HG02840 (cell line): ENCODE data around the gene MAP2.

Source experiments
- ATAC-seq: cut with Tn5 transposase; IDR thresholded peaks from one replicate; pipeline ENCODE4 v1.9.1; 2021; ENCODE audit warnings: mild to moderate bottlenecking, moderate library complexity, moderate number of reproducible peaks; ENCODE audit not compliant: unreplicated experiment, low FRiP score

MAP2 gene

GRCh38 chr2:209423562-209424198 is at the start of gene MAP2:
MAP2 (plus strand) TSS chr2:209424047; CDS start chr2:209653171, 229,124 bp downstream.
- peak; percentile 94 for ATAC-seq

GRCh38 chr2:209376686-209377085 is 47.2 kb upstream of the MAP2 start:
- ATAC-seq, result no peak

GRCh38 chr2:209380293-209380692 is 43.6 kb upstream of the MAP2 start:
- ATAC-seq, result peak; percentile 98

- no peak for ATAC-seq
Measured at GRCh38 chr2:209381091-209381490, 42.8 kb upstream of the MAP2 start.

- ATAC-seq, result no peak
Measured at GRCh38 chr2:209382775-209383174, 41.1 kb upstream of the MAP2 start.

GRCh38 chr2:209383212-209383611 is 40.6 kb upstream of the MAP2 start:
- ATAC-seq, result no peak

GRCh38 chr2:209387389-209387788 is 36.5 kb upstream of the MAP2 start:
- ATAC-seq, result no peak

GRCh38 chr2:209388446-209389037 is 35.3 kb upstream of the MAP2 start:
- no peak for ATAC-seq

GRCh38 chr2:209389171-209389618 is 34.7 kb upstream of the MAP2 start:
- ATAC-seq, result no peak

GRCh38 chr2:209390839-209391238 is 33.0 kb upstream of the MAP2 start:
- ATAC-seq, result no peak

- ATAC-seq, result no peak
Measured at GRCh38 chr2:209391776-209392401, 32.0 kb upstream of the MAP2 start.

GRCh38 chr2:209395229-209395628 is 28.6 kb upstream of the MAP2 start:
- ATAC-seq, result no peak

GRCh38 chr2:209395652-209396051 is 28.2 kb upstream of the MAP2 start:
- ATAC-seq, result no peak

- no peak for ATAC-seq
Measured at GRCh38 chr2:209398463-209398862, 25.4 kb upstream of the MAP2 start.

GRCh38 chr2:209401788-209402187 is 22.1 kb upstream of the MAP2 start:
- ATAC-seq, result no peak

GRCh38 chr2:209411296-209411695 is 12.6 kb upstream of the MAP2 start:
- ATAC-seq, result no peak

- ATAC-seq, result no peak
Measured at GRCh38 chr2:209411718-209412117, 12.1 kb upstream of the MAP2 start.

- ATAC-seq, result no peak
Measured at GRCh38 chr2:209413311-209414014, 10.4 kb upstream of the MAP2 start.

GRCh38 chr2:209416913-209417312 is 6.9 kb upstream of the MAP2 start:
- ATAC-seq, result no peak

GRCh38 chr2:209422191-209422754 is 1.6 kb upstream of the MAP2 start:
- ATAC-seq, result no peak

GRCh38 chr2:209424199-209424701 is 403 bp downstream of the MAP2 start:
- peak; percentile 24 for ATAC-seq
